ENCODE results near the gene SUFU. TPM values are rescaled to one million over a fixed set of nuclear protein-coding genes. Genes with fewer than 3 reads are reported as not detected.

The SUFU gene
- total and polyA plus RNA-seq, 2 of the 8 experiments (the other 6 are each of a cell fraction or from before 2014, with no cell fraction given) = 7.0 to 10.8 TPM

- no peak for TF ChIP-seq BRCA1 (IDR thresholded peaks at IDR 0.05; ENCODE audit: low read depth, low read length)
- no peak for TF ChIP-seq RAD21 (IDR thresholded peaks at IDR 0.05 in 1 of 2, conservative IDR thresholded peaks at IDR 0.05 in 1 of 2; ENCODE audit: low read depth in 2 of 2, low read length in 2 of 2)
Observed at GRCh38 chr10:102595293-102595692, 91.5 kb downstream of the SUFU start (continued).

Data from H1 (cell line).